Gastrocnemius medialis (tissue), 4 donors: ENCODE measurements around the gene CCDC197. TPM values are rescaled to one million over a fixed set of nuclear protein-coding genes. Genes with fewer than 3 reads are reported as not detected.
A peak's percentile ranks its signal among the peaks of the same experiment; 100 is the strongest.

ENCODE experiments used
- ATAC-seq, 2 donors: fragments of 150-250 bp; one replicate each; pipeline ENCODE4 v1.9.1; 2016
- DNase-seq, 2 donors: peaks; one replicate each; pipeline ENCODE4 v3.0.0-alpha.2; 2019
- H3K27ac ChIP-seq, 4 donors: fragments of 200-600 bp; sonication (generic); 1 replicate in 1 of 4; 2 replicates in 3 of 4; pipeline ENCODE4 v1.5.1; 2016 to 2018; ENCODE audit warnings: mild to moderate bottlenecking in 2 of 4, moderate library complexity in 1 of 4
- H3K27me3 ChIP-seq, 3 donors: fragments of 200-600 bp; sonication (generic) in 2 of 3; 1 replicate in 1 of 3; 2 replicates in 2 of 3; pipeline versions ENCODE4 v1.5.1 to v1.6.0; 2016 to 2019; ENCODE audit warnings: mild to moderate bottlenecking in 1 of 3, moderate library complexity in 1 of 3
- H3K36me3 ChIP-seq, 2 donors: fragments of 200-600 bp; sonication (generic) in 1 of 2; one replicate each; pipeline ENCODE4 v1.5.1; 2017 to 2018
- H3K4me1 ChIP-seq, 2 donors: fragments of 200-600 bp; sonication (generic) in 1 of 2; one replicate each; pipeline ENCODE4 v1.5.1; 2016 to 2017; ENCODE audit warnings: mild to moderate bottlenecking in 2 of 2
- H3K4me3 ChIP-seq, 4 donors: fragments of 200-600 bp; sonication (generic) in 3 of 4; 1 replicate in 1 of 4; 2 replicates in 3 of 4; pipeline ENCODE4 v1.5.1; 2016 to 2019; ENCODE audit warnings: mild to moderate bottlenecking in 2 of 4
- H3K9me3 ChIP-seq, 3 donors: fragments of 200-600 bp; sonication (generic) in 2 of 3; 1 replicate in 1 of 3; 2 replicates in 2 of 3; pipeline ENCODE4 v1.5.1; 2016 to 2019
- POLR2A ChIP-seq, 2 donors: fragments of 450-650 bp; IDR thresholded peaks; one replicate each; pipeline ENCODE4 v1.6.1; 2017; ENCODE audit warnings: antibody characterized with exemption in 2 of 2, mild to moderate bottlenecking in 2 of 2, moderate library complexity in 2 of 2
- in situ Hi-C, 4 donors: fragments of 200-750 bp; cut with MboI; loops; one replicate each; pipeline versions ENCODE4 v1.15.0 to v1.8.0; 2017; ENCODE audit warnings: low sequenced_read_pairs in 4 of 4
- intact Hi-C: fragments of 100-400 bp; cut with DNase I; formaldehyde crosslinking; loops from one replicate; pipeline ENCODE4 v1.15.1; 2023; ENCODE audit warnings: low total_unique reads
- total RNA-seq, 4 donors: library from RNA; depleted of rRNA; stranded (reverse); fragments of >200 nt; gene quantifications; one replicate each; pipeline versions ENCODE4 v1.1.0 to v1.2.3, GENCODE V29; 2016
- TF ChIP-seq, protein P1 (sequence below), 5 experiments: fragments of 450-650 bp in 3 of 5; fragments of 200-600 bp in 2 of 5; sonication (generic) in 2 of 5; IDR thresholded peaks in 4 of 5; conservative IDR thresholded peaks in 1 of 5; 1 replicate in 4 of 5; 2 replicates in 1 of 5; pipeline ENCODE4 v1.5.1; 2016 to 2019; ENCODE audit warnings: antibody characterized with exemption in 5 of 5, mild to moderate bottlenecking in 3 of 5, moderate library complexity in 3 of 5

CCDC197 gene
- total RNA-seq, 4 donors from 2014 or later, result 0.56 to 0.61 TPM; not detected in 2

DNA sequence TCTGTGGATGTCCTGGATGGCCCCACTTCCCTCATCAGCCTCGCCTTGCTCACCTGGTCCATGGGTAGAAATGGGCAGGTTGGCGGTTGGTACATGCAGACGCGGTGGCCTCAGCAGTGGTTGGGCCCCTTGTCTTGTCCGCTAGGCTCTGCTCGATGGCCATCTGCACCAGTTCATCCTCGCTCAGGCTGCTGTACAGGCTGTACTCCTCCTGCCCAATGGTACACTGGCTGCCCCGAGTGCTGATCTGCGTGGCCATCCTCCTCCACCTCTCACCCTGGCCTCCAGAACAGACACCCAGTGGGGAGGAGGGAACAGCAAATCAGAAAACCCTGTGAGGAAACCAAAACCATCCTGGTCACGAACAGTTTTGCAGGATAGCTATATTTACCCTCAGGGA lies 32.8 kb upstream of the CCDC197 start:
- Histone ChIP-seq H3K9me3 (no peaks in the 10 kb centered on the region), H3K4me3 (no peak overlapping the region), H3K4me1 (peaks cover 94 to 97% of the 10 kb centered on the region in 2 donors), H3K36me3 (peaks cover 0 to 6% of the 10 kb centered on the region in 2 donors), H3K27me3 (no peaks in the 10 kb centered on the region), H3K27ac (peak overlapping the region; percentile 97 to 100 (median 98))
- ATAC-seq (peak in 1 of 2 donors; percentile 10), DNase-seq (peak in 1 of 2 donors; percentile 48)
- TF ChIP-seq POLR2A (IDR thresholded peaks at IDR 0.05), result peak in 1 of 2 donors; percentile 44
- TF ChIP-seq, protein P1, sequence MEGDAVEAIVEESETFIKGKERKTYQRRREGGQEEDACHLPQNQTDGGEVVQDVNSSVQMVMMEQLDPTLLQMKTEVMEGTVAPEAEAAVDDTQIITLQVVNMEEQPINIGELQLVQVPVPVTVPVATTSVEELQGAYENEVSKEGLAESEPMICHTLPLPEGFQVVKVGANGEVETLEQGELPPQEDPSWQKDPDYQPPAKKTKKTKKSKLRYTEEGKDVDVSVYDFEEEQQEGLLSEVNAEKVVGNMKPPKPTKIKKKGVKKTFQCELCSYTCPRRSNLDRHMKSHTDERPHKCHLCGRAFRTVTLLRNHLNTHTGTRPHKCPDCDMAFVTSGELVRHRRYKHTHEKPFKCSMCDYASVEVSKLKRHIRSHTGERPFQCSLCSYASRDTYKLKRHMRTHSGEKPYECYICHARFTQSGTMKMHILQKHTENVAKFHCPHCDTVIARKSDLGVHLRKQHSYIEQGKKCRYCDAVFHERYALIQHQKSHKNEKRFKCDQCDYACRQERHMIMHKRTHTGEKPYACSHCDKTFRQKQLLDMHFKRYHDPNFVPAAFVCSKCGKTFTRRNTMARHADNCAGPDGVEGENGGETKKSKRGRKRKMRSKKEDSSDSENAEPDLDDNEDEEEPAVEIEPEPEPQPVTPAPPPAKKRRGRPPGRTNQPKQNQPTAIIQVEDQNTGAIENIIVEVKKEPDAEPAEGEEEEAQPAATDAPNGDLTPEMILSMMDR (IDR thresholded peaks at IDR 0.05 in 4 of 5, conservative IDR thresholded peaks at IDR 0.05 in 1 of 5), result no peak
- intact Hi-C loops (no loop called here), in situ Hi-C loops (no loop called here)

DNA sequence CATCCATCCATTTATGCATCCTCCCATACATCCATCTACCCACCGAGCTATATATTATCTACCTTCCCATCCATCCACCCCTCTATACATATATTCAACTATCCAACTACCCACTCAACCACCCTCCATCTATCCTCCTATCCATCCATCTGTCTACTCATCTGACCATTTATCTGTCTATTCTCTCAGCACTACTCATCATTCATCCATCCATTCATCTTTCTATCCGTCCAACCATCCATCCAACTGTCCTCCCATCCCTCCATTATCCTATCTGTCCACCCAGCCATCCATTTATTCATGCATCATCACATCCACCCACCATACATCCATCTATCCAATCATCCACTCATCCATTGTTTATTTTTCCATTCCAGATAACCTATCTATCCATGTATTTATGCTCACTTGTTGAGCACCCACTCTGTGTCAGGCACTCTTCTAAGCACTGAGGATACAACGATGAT lies 32.2 kb upstream of the CCDC197 start:
- Histone ChIP-seq H3K27me3 (no peaks in the 10 kb centered on the region), H3K36me3 (peaks cover 0 to 6% of the 10 kb centered on the region in 2 donors), H3K27ac (peak overlapping the region; percentile 97 to 100 (median 98)), H3K4me1 (peaks cover 96 to 99% of the 10 kb centered on the region in 2 donors), H3K9me3 (no peaks in the 10 kb centered on the region), H3K4me3 (peak overlapping the region in 1 of 4 donors; percentile 15)
- DNase-seq (no peak), ATAC-seq (no peak)
- in situ Hi-C loops (no loop called here), intact Hi-C loops (no loop called here)
- TF ChIP-seq, protein P1 (IDR thresholded peaks at IDR 0.05 in 4 of 5, conservative IDR thresholded peaks at IDR 0.05 in 1 of 5), result no peak
- TF ChIP-seq POLR2A (IDR thresholded peaks at IDR 0.05), result no peak

DNA sequence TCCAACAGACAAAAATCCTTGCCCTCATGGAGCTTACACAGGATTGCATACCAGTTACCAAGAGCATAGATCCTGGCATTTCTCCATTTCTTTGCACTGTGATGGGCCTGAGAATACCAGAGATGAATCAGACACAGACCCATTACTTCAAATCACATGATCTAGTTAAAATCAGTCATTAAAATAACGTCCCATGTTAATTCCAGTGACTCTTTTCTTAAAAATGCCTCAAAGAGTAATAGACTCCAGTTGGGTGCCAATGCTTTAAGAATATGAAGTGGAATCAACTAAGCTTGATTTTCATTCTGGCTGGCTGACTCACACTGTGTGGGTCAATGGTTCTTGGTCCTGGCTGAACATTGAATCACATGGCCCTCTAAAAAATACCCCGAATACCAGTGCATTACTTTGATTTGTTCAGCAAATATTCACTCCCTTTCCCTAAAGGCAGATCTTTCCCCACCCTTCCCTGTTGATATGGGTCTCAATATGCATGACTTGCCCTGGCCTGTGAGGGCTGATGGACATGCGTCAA lies 31.7 kb upstream of the CCDC197 start:
- ATAC-seq (peak in 1 of 2 donors; percentile 7), DNase-seq (no peak)
- peaks cover 0 to 6% of the 10 kb centered on the region in 2 donors for H3K36me3 ChIP-seq
- peaks cover 96 to 99% of the 10 kb centered on the region in 2 donors for H3K4me1 ChIP-seq
- in situ Hi-C loops, result no loop called here
- intact Hi-C loops, result no loop called here
- TF ChIP-seq, protein P1 (IDR thresholded peaks at IDR 0.05 in 4 of 5, conservative IDR thresholded peaks at IDR 0.05 in 1 of 5), result no peak
- TF ChIP-seq POLR2A (IDR thresholded peaks at IDR 0.05), result no peak
- H3K27ac ChIP-seq, result peak overlapping the region; percentile 97 to 100 (median 98)
- peak overlapping the region in 1 of 4 donors; percentile 20 for H3K4me3 ChIP-seq
- H3K9me3 ChIP-seq, result no peaks in the 10 kb centered on the region
- H3K27me3 ChIP-seq, result no peaks in the 10 kb centered on the region

DNA sequence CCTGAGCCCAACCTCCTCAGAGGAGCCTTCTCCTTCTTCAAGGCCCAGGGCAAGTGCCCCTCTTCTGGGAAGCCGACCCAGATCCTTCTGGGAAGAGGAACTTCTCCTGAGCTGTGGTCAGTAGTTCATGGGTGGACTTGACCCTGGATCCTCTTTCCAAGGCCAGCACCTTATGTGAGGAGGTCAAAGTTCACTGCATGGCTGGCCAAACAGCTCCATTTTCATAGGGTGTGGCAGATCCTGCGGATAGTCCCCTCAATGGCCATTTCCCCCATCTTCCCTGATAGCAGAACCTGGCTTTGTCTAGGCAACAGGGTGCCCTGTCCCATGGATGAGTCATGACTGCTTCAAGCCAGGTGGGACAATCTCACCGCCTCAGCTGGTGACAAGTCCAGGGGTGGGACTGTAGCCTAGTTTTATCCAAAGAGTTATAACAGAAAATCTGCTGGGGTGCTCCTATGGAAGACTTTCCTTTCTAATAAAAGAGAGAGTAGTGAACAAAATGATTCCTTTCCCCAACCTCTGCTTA lies 31.1 kb upstream of the CCDC197 start:
- Histone ChIP-seq H3K4me3 (peak overlapping the region in 1 of 4 donors; percentile 20), H3K4me1 (peaks cover 96 to 100% of the 10 kb centered on the region in 2 donors), H3K27ac (peak overlapping the region; percentile 97 to 100 (median 98)), H3K27me3 (no peaks in the 10 kb centered on the region), H3K9me3 (no peaks in the 10 kb centered on the region), H3K36me3 (peaks cover 0 to 6% of the 10 kb centered on the region in 2 donors)
- DNase-seq, result peak in 1 of 2 donors; percentile 59
- ATAC-seq, result peak in 1 of 2 donors; percentile 10
- in situ Hi-C loops, result no loop called here
- intact Hi-C loops, result no loop called here
- TF ChIP-seq POLR2A (IDR thresholded peaks at IDR 0.05), result no peak
- TF ChIP-seq, protein P1 (IDR thresholded peaks at IDR 0.05 in 4 of 5, conservative IDR thresholded peaks at IDR 0.05 in 1 of 5), result no peak
